Gastroesophageal sphincter (tissue), 3 donors: Measurements from ENCODE around the gene APOL5.

Experiments
- CTCF ChIP-seq, 4 experiments: fragments of 200-600 bp in 2 of 4; fragments of 450-650 bp in 2 of 4; sonication (generic) in 1 of 4; IDR thresholded peaks; one replicate each; pipeline ENCODE4 v1.5.1; 2017 to 2019; ENCODE audit warnings: antibody characterized with exemption in 4 of 4, mild to moderate bottlenecking in 2 of 4, moderate library complexity in 2 of 4
- POLR2A ChIP-seq, 2 donors: fragments of 450-650 bp; IDR thresholded peaks; one replicate each; pipeline ENCODE4 v1.6.1; 2017; ENCODE audit warnings: antibody characterized with exemption in 2 of 2, mild to moderate bottlenecking in 2 of 2, moderate library complexity in 1 of 2

DNA sequence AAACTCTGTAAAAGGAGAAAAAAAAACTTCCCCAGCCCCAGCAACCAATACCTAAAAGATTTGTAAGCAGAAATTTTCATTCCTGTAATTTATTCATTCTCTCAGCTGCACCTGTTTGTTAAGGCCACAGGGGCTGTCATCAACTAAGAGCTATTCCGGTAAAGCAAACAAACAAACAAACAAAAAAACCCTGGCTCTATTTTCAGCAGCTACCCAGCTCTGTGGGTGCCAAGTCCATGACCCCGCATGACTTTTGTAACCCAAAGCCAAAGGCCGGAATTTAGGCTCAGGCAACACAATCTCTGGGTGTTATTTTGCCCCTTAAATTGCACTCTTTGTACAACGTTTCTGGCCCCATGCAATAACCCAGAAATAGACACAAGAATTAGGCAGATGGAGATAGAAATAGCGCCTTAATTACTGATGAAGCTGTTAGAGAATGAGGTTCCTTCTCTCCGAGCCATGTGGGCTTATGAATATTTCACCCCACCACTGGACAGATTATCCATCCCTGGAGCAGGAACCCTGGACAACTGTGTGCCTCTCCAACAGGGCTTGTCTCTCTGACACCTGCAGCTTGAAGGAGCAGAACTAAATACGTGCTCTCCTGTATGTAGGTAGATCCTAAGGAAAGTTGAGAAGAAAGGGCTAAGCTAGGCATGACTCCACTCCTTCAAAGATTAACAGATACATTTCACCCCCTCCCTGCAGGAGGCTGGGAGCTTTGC lies 40.0 kb upstream of the APOL5 start:
- no peak for TF ChIP-seq CTCF (IDR thresholded peaks at IDR 0.05)
- no peak for TF ChIP-seq POLR2A (IDR thresholded peaks at IDR 0.05)
